GM23248 (cell line): ENCODE data around the gene SINHCAF. TPM values are rescaled to one million over a fixed set of nuclear protein-coding genes. Genes with fewer than 3 reads are reported as not detected.

ENCODE experiments used
- DNase-seq: peaks from one replicate; pipeline ENCODE4 v3.0.0-alpha.2; 2015
- H2AFZ ChIP-seq: fragments of 200-600 bp; sonication (generic); 2 replicates; pipeline ENCODE4 v1.6.1; 2016; ENCODE audit warnings: antibody characterized with exemption
- H3F3A ChIP-seq: fragments of 200-600 bp; sonication (generic); 2 replicates; pipeline ENCODE4 v1.6.1; 2016; ENCODE audit warnings: mild to moderate bottlenecking, antibody characterized with exemption, mixed run types; ENCODE audit not compliant: insufficient read depth
- H3K27ac ChIP-seq: fragments of 200-600 bp; sonication (generic); 2 replicates; pipeline ENCODE4 v1.5.1; 2016; ENCODE audit warnings: mild to moderate bottlenecking
- H3K27me3 ChIP-seq: fragments of 200-600 bp; sonication (generic); replicated peaks from 2 replicates; pipeline ENCODE4 v1.6.1; 2016; ENCODE audit warnings: mild to moderate bottlenecking; ENCODE audit not compliant: insufficient read depth
- H3K36me3 ChIP-seq: fragments of 200-600 bp; sonication (generic); 2 replicates; pipeline ENCODE4 v1.6.1; 2016; ENCODE audit warnings: low read depth, mild to moderate bottlenecking
- H3K4me1 ChIP-seq: fragments of 200-600 bp; sonication (generic); 2 replicates; pipeline ENCODE4 v1.6.1; 2016; ENCODE audit warnings: mild to moderate bottlenecking; ENCODE audit not compliant: insufficient read depth
- H3K4me2 ChIP-seq: fragments of 200-600 bp; sonication (generic); one replicate; pipeline ENCODE4 v1.6.1; 2016; ENCODE audit warnings: mild to moderate bottlenecking; ENCODE audit not compliant: unreplicated experiment
- H3K4me3 ChIP-seq: fragments of 200-600 bp; sonication (generic); 2 replicates; pipeline ENCODE4 v1.5.1; 2016; ENCODE audit warnings: mild to moderate bottlenecking
- H3K79me2 ChIP-seq: fragments of 200-600 bp; sonication (generic); 2 replicates; pipeline ENCODE4 v1.6.1; 2016; ENCODE audit warnings: mild to moderate bottlenecking; ENCODE audit not compliant: insufficient read depth
- H3K9ac ChIP-seq: fragments of 200-600 bp; sonication (generic); 2 replicates; pipeline ENCODE4 v1.6.1; 2016; ENCODE audit warnings: mild to moderate bottlenecking
- H3K9me2 ChIP-seq: fragments of 200-600 bp; sonication (generic); 2 replicates; pipeline ENCODE4 v1.6.1; 2016; ENCODE audit warnings: mixed run types, mild to moderate bottlenecking, moderate library complexity; ENCODE audit not compliant: insufficient read depth
- H3K9me3 ChIP-seq: fragments of 200-600 bp; sonication (generic); one replicate; pipeline ENCODE4 v1.6.1; 2017; ENCODE audit warnings: low read depth
- H4K20me1 ChIP-seq: fragments of 200-600 bp; sonication (generic); 2 replicates; pipeline ENCODE4 v1.6.0; 2016; ENCODE audit not compliant: insufficient read depth
- EZH2 ChIP-seq: fragments of 200-600 bp; sonication (generic); IDR thresholded peaks from 2 replicates; pipeline ENCODE4 v1.6.1; 2018; ENCODE audit warnings: antibody characterized with exemption, mild to moderate bottlenecking; ENCODE audit not compliant: insufficient read depth, poor library complexity, severe bottlenecking
- EZH2phosphoT487 ChIP-seq: fragments of 200-600 bp; sonication (generic); IDR thresholded peaks from 2 replicates; pipeline ENCODE4 v1.6.1; 2018; ENCODE audit warnings: antibody characterized with exemption, moderate library complexity, mild to moderate bottlenecking, low read depth; ENCODE audit not compliant: insufficient read depth
- WGBS, 2 experiments: methylation state at CpG; one replicate each; pipeline ENCODE4 v1.1.6; 2015 to 2017; ENCODE audit warnings: low lambda C conversion rate in 2 of 2, low coverage in 1 of 2; ENCODE audit errors: missing lambda C conversion rate in 2 of 2; 5-methylcytosine and 5-hydroxymethylcytosine counted together
- in situ Hi-C: fragments of 300-500 bp; cut with MboI; formaldehyde crosslinking; loops from 2 replicates; pipeline ENCODE4 v1.15.0; 2020
- polyA plus RNA-seq: library from polyadenylated mRNA; unstranded; fragments of >200 nt; fragmentation: Nextera tagmentation; extraction: Ambion mirVana; gene quantifications from 2 replicates; pipeline ENCODE4 v1.2.1, GENCODE V29; 2016
- total RNA-seq: library from RNA; depleted of rRNA; stranded (reverse); fragments of >200 nt; shearing (Covaris generic); gene quantifications from 2 replicates; pipeline ENCODE4 v1.2.3, GENCODE V29; 2014

The SINHCAF gene
- total and polyA plus RNA-seq, 2 experiments from 2014 or later, result 10.4 to 14.7 TPM

DNA sequence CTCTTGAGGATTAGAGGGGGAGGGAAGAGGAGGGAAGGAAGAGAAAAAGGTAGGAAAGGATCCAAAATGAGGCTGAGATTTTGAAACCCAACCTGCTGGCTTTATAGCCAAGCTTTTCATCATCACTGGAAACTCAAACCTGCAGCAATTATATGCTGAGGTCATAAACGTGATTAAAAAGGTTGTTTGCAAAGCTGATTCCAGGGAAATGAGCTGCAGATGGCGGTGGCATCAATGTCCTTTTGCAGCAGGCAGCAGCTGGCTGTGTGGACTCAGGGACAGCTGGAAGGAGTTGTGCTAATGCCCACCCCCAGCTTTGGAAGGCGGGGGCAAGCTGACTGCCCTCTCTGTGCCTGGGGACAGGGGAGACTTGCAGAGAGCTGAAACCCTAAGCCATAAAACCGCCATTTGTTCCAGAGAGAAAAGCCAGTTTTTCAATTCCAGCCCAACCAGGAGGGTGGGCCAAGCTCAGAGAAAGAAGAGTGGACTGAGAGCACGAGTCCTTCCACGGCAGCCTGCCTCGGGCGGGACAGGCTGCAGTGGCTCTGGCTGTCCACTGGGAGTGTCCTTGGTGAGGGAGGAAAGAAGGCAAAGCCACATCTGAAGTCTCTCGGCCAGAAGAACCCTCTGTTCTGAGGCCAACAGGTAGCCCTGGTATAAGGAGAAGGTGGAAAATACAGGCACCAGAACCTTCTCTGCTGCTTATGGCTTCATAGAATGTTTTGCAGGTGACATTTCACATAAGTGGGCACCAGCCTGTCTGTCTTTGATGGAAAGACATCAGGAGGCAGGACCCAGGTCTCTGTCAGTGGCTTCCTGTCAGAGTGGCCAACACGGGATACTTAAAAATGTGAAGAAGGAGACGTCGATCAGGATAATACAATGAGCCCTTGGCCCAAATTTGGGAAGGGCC lies 90.7 kb downstream of the SINHCAF start:
- H3K9ac ChIP-seq, result no peak overlapping the region
- peak overlapping the region; percentile 3; the same call in 1 of the 2 replicates for H2AFZ ChIP-seq
- 8 to 9% methylated on average over 11 to 12 of the region's 12 CpGs for WGBS, 2 experiments
- H3K36me3 ChIP-seq, result no peaks in the 10 kb centered on the region
- no peaks in the 10 kb centered on the region for H3K9me2 ChIP-seq
- no peaks in the 10 kb centered on the region for H3K4me1 ChIP-seq
- in situ Hi-C loops, result loop anchor here (10.0 kb wide), 1 partner anchor 390 kb away; no protein-coding TSS in a partner anchor
- TF ChIP-seq EZH2phosphoT487, result no peak
- H3F3A ChIP-seq, result no peaks in the 10 kb centered on the region
- DNase-seq, result peak; percentile 70
- no peaks in the 10 kb centered on the region for H3K9me3 ChIP-seq
- no peak overlapping the region for H3K4me3 ChIP-seq
- H4K20me1 ChIP-seq, result no peaks in the 10 kb centered on the region
- H3K27me3 ChIP-seq, result peaks cover 51% of the 10 kb centered on the region
- H3K4me2 ChIP-seq, result peak overlapping the region; percentile 42
- no peak overlapping the region for H3K27ac ChIP-seq
- H3K79me2 ChIP-seq, result no peaks in the 10 kb centered on the region

DNA sequence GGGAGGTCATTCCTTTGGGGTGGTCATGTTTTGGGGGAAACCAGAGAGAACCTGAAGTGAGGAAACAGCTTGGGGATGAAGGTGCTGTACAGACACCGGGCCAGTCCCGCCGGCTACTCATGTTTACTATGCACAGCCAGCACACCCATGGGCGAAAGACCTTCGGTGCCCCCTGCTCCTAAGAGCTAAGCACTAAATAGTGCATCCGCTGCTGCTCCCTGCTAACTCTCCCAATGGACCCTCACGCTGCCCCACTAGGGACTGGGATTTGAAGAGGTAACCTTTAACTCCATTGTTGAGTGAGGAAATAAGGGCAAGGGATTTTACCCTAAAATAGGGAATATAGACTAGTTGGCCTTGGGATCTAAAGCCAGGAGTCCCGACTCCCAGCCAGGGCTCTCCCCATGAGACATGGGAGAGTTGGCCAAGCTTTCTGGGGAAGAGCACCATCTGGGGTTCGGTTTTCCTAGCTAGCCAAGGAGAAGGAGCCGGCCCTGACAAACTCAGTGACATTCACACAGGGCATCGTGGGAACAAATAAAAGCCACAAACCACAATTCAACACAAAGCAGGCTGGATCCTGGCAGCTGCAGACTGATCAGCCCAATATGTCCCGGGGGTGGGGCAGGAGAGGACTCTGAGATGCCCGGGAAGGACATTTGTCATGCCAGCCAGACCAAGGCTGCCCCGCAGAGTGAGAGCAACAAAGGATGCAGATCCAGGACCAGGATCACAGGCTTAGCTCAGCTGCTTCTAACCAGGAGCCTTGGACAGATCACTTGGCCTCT lies 91.7 kb downstream of the SINHCAF start:
- Histone ChIP-seq H3K9me3 (no peaks in the 10 kb centered on the region), H3K9ac (no peak overlapping the region), H3K4me3 (no peak overlapping the region), H3K9me2 (no peaks in the 10 kb centered on the region), H3F3A (no peaks in the 10 kb centered on the region), H3K27me3 (peaks cover 51% of the 10 kb centered on the region), H2AFZ (no peak overlapping the region), H3K27ac (no peak overlapping the region), H3K36me3 (no peaks in the 10 kb centered on the region), H3K4me1 (no peaks in the 10 kb centered on the region), H3K79me2 (no peaks in the 10 kb centered on the region), H4K20me1 (no peaks in the 10 kb centered on the region), H3K4me2 (no peak overlapping the region)
- WGBS, 2 experiments, result 36 to 41% methylated on average over 14 of the region's 14 CpGs
- in situ Hi-C loops, result loop anchor here (10.0 kb wide), 1 partner anchor 389 kb away; no protein-coding TSS in a partner anchor
- TF ChIP-seq EZH2phosphoT487 (no peak), EZH2 (no peak)
- no peak for DNase-seq

DNA sequence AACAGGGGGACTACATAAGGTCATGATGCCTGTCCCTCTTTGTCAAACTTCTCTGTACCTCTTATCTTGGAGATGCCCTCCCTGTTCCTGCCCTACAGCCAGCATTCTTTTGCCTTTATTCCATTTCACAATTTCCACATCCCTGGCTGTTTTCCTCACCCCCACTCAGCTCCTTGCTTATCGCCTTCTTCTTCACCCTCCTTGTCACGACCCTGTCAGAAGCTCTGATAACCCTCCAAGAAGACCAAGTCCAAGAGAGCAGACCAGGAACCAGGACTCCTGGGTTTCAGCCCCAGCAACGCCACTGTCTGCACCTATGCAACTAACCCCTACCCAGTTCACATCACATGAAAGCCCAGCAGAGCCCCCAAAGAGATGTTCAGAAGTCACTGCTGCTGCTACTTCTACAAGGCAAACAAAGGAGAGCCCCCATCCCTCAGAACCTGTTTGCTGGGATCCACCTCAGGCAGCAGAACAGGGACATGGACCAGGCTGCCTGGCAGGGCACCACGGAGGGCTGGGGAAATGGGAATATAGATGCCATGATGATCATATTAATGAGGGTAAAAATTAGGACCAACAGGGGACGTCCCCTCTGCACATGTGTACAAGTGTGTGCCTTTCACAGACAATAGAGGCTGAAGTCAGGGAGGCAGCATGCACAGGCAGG lies 92.8 kb downstream of the SINHCAF start:
- 21 to 40% methylated on average over 5 of the region's 5 CpGs for WGBS, 2 experiments
- Histone ChIP-seq H3K9me3 (no peaks in the 10 kb centered on the region), H4K20me1 (no peaks in the 10 kb centered on the region), H3K27me3 (peaks cover 49% of the 10 kb centered on the region), H3K4me3 (no peak overlapping the region), H3K27ac (no peak overlapping the region), H3K9ac (no peak overlapping the region), H3K79me2 (no peaks in the 10 kb centered on the region), H2AFZ (no peak overlapping the region), H3K4me1 (no peaks in the 10 kb centered on the region), H3K4me2 (no peak overlapping the region), H3F3A (no peaks in the 10 kb centered on the region), H3K36me3 (no peaks in the 10 kb centered on the region), H3K9me2 (no peaks in the 10 kb centered on the region)
- no peak for TF ChIP-seq EZH2phosphoT487
- no peak for TF ChIP-seq EZH2
- in situ Hi-C loops, result loop anchor here (10.0 kb wide), 1 partner anchor 388 kb away; no protein-coding TSS in a partner anchor
- DNase-seq, result no peak

DNA sequence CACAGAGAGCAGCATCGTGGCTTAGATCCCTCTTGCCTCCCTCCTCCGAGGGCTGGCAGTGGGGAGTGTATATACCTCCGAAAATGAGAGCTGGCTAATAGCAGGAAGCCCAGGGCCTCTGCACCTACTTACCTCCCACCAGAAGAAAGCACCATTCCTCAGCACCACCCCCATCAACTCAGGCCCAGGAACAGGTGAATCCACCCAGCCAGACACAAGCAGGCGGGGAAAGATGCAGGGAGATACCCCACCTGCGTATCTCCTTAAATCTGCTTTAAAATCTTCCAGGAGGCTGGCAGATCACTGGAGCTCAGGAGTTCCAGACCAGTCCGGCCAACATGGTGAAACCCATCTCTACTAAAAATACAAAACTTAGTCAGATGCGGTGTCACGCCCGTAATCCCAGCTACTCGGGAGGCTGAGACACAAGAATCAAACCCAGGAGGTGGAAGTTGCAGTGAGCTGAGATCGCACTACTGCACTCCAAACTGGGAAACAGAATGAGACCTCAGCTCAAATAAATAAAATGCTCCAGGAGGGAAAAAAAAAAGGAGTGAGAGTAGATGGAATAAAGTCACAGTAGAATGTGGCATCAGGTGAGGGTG lies 93.5 kb downstream of the SINHCAF start:
- H3K27ac ChIP-seq, result no peak overlapping the region
- H2AFZ ChIP-seq, result no peak overlapping the region
- no peaks in the 10 kb centered on the region for H3K36me3 ChIP-seq
- no peaks in the 10 kb centered on the region for H3K9me3 ChIP-seq
- no peaks in the 10 kb centered on the region for H3F3A ChIP-seq
- no peak for DNase-seq
- no peaks in the 10 kb centered on the region for H4K20me1 ChIP-seq
- peaks cover 43% of the 10 kb centered on the region for H3K27me3 ChIP-seq
- WGBS, 2 experiments, result 61 to 68% methylated on average over 11 of the region's 11 CpGs
- TF ChIP-seq EZH2, result no peak
- TF ChIP-seq EZH2phosphoT487, result no peak
- no peaks in the 10 kb centered on the region for H3K79me2 ChIP-seq
- H3K4me2 ChIP-seq, result no peak overlapping the region
- in situ Hi-C loops, result loop anchor here (10.0 kb wide), 1 partner anchor 388 kb away; no protein-coding TSS in a partner anchor
- no peaks in the 10 kb centered on the region for H3K9me2 ChIP-seq
- H3K4me3 ChIP-seq, result no peak overlapping the region
- H3K4me1 ChIP-seq, result no peaks in the 10 kb centered on the region
- no peak overlapping the region for H3K9ac ChIP-seq
